HFF-Myc (cell line): ENCODE measurements around the gene PSMD12.
"Not testable (repeated sequence)": the region's sequence is repeated elsewhere in the genome, so short reads cannot be mapped to it uniquely, and the experiment has no call there.

Source experiments
- DNase-seq: peaks from one replicate; pipeline ENCODE4 v3.0.0-alpha.2; 2011; ENCODE audit warnings: low read depth; ENCODE audit errors: extremely low read depth
- H3K4me3 ChIP-seq: replicated peaks from 2 replicates; pipeline ENCODE4 v1.5.1; 2011; ENCODE audit warnings: low read depth, mild to moderate bottlenecking, control low read depth, low read length
- CTCF ChIP-seq: IDR thresholded peaks from 2 replicates; pipeline ENCODE4 v1.5.1; 2012; ENCODE audit warnings: mild to moderate bottlenecking, low read depth, low read length, control low read depth; ENCODE audit errors: missing control alignments

Gene PSMD12

GRCh38 chr17:67388986-67389385, 22.6 kb upstream of the PSMD12 start:
- H3K4me3 ChIP-seq = no peak overlapping the region
- no peak for TF ChIP-seq CTCF
- DNase-seq = no peak

- not testable (repeated sequence) for H3K4me3 ChIP-seq, DNase-seq
Measured at GRCh38 chr17:67388536-67388935, 22.2 kb upstream of the PSMD12 start.

- DNase-seq = no peak
- no peak overlapping the region for H3K4me3 ChIP-seq
- peak; percentile 92 for TF ChIP-seq CTCF
Measured at GRCh38 chr17:67386965-67387551, 20.7 kb upstream of the PSMD12 start.

- H3K4me3 ChIP-seq = no peak overlapping the region
- no peak for TF ChIP-seq CTCF
- DNase-seq = no peak
Measured at GRCh38 chr17:67385122-67385988, 19.0 kb upstream of the PSMD12 start.

GRCh38 chr17:67381929-67382257, 15.5 kb upstream of the PSMD12 start:
- no peak for TF ChIP-seq CTCF
- no peak for DNase-seq
- H3K4me3 ChIP-seq = no peak overlapping the region

GRCh38 chr17:67379251-67379630, 12.9 kb upstream of the PSMD12 start:
- TF ChIP-seq CTCF = no peak
- no peak for DNase-seq
- H3K4me3 ChIP-seq = peak overlapping the region; percentile 87

GRCh38 chr17:67378454-67379250, 12.3 kb upstream of the PSMD12 start:
- TF ChIP-seq CTCF = peak; percentile 49
- H3K4me3 ChIP-seq = peak overlapping the region; percentile 87
- DNase-seq = peak; percentile 69
